Uterus (tissue), 2 donors: ENCODE results near the gene TNKS2.

Source experiments
- POLR2A ChIP-seq, 2 donors: fragments of 450-650 bp; IDR thresholded peaks; one replicate each; pipeline ENCODE4 v1.6.1; 2016; ENCODE audit warnings: antibody characterized with exemption in 2 of 2, mild to moderate bottlenecking in 1 of 2, moderate library complexity in 1 of 2
- TF ChIP-seq, protein P1 (sequence below), 4 experiments: fragments of 200-600 bp in 2 of 4; fragments of 450-650 bp in 2 of 4; sonication (generic) in 2 of 4; IDR thresholded peaks; one replicate each; pipeline ENCODE4 v1.5.1; 2016 to 2019; ENCODE audit warnings: antibody characterized with exemption in 4 of 4, mild to moderate bottlenecking in 2 of 4, moderate library complexity in 1 of 4

DNA sequence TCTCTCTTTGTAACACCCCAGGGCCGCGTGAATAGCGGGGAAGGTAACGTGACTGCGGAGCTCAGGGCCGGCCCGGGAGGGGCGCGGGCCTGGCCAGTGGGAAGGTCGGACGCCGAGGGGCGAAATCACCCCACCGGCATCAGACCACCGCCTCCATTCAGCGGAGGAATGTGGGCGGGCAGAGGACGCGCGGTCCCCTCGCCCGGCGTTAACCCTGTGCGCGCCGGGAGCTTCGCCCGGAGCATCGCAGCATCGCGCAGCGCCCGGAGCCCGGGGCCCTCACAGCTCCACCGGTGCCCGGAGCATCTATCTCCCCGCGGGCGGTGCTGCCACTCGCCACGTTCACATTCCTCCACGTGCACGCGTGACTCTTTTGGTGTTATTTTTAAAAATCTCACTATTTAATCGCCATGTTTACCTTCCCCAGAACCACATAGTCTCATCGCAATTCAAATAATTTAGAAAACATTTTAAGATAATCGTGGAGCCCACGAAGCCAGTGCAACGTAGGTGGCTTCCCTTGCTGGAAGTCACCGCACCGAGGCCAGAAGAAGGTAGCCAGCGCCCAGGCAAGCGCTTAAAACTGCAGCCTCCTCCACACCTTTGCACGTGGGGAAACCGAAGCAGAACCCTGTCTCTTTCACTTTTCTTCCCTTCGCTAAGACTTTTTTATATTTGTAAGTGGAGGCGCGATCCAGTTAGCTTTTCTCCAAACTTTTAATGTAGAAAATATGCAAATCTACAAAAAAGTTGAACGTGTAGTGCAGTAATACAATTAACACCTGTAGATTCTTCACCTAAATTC lies 89.2 kb downstream of the TNKS2 start:
- no peak for TF ChIP-seq POLR2A (IDR thresholded peaks at IDR 0.05)
- TF ChIP-seq, protein P1, sequence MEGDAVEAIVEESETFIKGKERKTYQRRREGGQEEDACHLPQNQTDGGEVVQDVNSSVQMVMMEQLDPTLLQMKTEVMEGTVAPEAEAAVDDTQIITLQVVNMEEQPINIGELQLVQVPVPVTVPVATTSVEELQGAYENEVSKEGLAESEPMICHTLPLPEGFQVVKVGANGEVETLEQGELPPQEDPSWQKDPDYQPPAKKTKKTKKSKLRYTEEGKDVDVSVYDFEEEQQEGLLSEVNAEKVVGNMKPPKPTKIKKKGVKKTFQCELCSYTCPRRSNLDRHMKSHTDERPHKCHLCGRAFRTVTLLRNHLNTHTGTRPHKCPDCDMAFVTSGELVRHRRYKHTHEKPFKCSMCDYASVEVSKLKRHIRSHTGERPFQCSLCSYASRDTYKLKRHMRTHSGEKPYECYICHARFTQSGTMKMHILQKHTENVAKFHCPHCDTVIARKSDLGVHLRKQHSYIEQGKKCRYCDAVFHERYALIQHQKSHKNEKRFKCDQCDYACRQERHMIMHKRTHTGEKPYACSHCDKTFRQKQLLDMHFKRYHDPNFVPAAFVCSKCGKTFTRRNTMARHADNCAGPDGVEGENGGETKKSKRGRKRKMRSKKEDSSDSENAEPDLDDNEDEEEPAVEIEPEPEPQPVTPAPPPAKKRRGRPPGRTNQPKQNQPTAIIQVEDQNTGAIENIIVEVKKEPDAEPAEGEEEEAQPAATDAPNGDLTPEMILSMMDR (IDR thresholded peaks at IDR 0.05), result no peak
